Natural killer cell (primary cell): ENCODE results near the gene CNOT1. TPM values are rescaled to one million over a fixed set of nuclear protein-coding genes. Genes with fewer than 3 reads are reported as not detected.
A peak's percentile ranks its signal among the peaks of the same experiment; 100 is the strongest.

Experiments used
- ATAC-seq, 3 donors: fragments of 150-1000 bp in 2 of 3; fragments of 200-7000 bp in 1 of 3; cut with Tn5 transposase; 1 replicate in 1 of 3; 2 replicates in 2 of 3; pipeline ENCODE4 v1.10.0; 2021; ENCODE audit warnings: mild to moderate bottlenecking in 2 of 3, moderate library complexity in 2 of 3
- DNase-seq, 2 donors: peaks; one replicate each; pipeline versions ENCODE4 v3.0.0 to v3.0.0-alpha.2; 2013 to 2021; ENCODE audit warnings: mixed read lengths in 1 of 2
- H3K27ac ChIP-seq: one replicate; pipeline ENCODE4 v1.5.1; 2013; ENCODE audit warnings: mild to moderate bottlenecking, low read length
- H3K27me3 ChIP-seq: one replicate; pipeline ENCODE4 v1.6.1; 2013; ENCODE audit warnings: low read length; ENCODE audit not compliant: control insufficient read depth, insufficient read depth
- H3K36me3 ChIP-seq: one replicate; pipeline ENCODE4 v1.6.1; 2013; ENCODE audit warnings: low read length; ENCODE audit not compliant: control insufficient read depth, insufficient read depth
- H3K4me1 ChIP-seq: one replicate; pipeline ENCODE4 v1.6.1; 2013; ENCODE audit warnings: low read length; ENCODE audit not compliant: control insufficient read depth, insufficient read depth
- H3K4me3 ChIP-seq: one replicate; pipeline ENCODE4 v1.5.1; 2013; ENCODE audit warnings: low read length
- H3K9me3 ChIP-seq: one replicate; pipeline ENCODE4 v1.6.1; 2013; ENCODE audit warnings: low read length; ENCODE audit not compliant: control insufficient read depth, insufficient read depth
- H3K27ac Mint-ChIP-seq, 2 donors: one replicate each; pipeline ENCODE4 v1.8.0; 2022; ENCODE audit warnings: mild to moderate bottlenecking in 2 of 2, mixed read lengths in 2 of 2, moderate library complexity in 1 of 2
- H3K27me3 Mint-ChIP-seq, 2 donors: one replicate each; pipeline ENCODE4 v1.8.0; 2022; ENCODE audit warnings: low read depth in 2 of 2, mixed read lengths in 2 of 2
- H3K36me3 Mint-ChIP-seq: one replicate; pipeline ENCODE4 v1.8.0; 2022; ENCODE audit warnings: mixed read lengths
- H3K4me1 Mint-ChIP-seq, 2 donors: one replicate each; pipeline ENCODE4 v1.8.0; 2022; ENCODE audit warnings: mixed read lengths in 2 of 2
- H3K4me3 Mint-ChIP-seq: one replicate; pipeline ENCODE4 v1.8.0; 2022; ENCODE audit warnings: mild to moderate bottlenecking, moderate library complexity, mixed read lengths
- H3K9me3 Mint-ChIP-seq, 2 donors: one replicate each; pipeline ENCODE4 v1.8.0; 2022; ENCODE audit warnings: mixed read lengths in 2 of 2
- CTCF ChIP-seq: fragments of 200-600 bp; IDR thresholded peaks from one replicate; pipeline ENCODE4 v1.8.0; 2022; ENCODE audit warnings: antibody characterized with exemption
- WGBS: methylation state at CpG from one replicate; pipeline ENCODE4 v1.1.7; 2013; ENCODE audit warnings: missing lambda C conversion rate; ENCODE audit not compliant: insufficient coverage; 5-methylcytosine and 5-hydroxymethylcytosine counted together
- intact Hi-C: fragments of 100-400 bp; cut with micrococcal nuclease; formaldehyde crosslinking; loops from one replicate; pipeline ENCODE4 v1.14.2; 2022
- total RNA-seq, 4 donors: library from RNA; stranded (reverse); fragments of 120-200 nt in 1 of 4; gene quantifications; one replicate each; pipeline versions ENCODE4 v1.2.3 to v1.2.4, GENCODE V29; 2013 to 2022

CNOT1 gene
- total RNA-seq, 3 donors from 2014 or later (not counting 1 experiment from before 2014, with no cell fraction given), result 242 to 275 (median 249) TPM

GRCh38 chr16:58472827-58473226 is 156.8 kb downstream of the CNOT1 start:
- 87% methylated on average over 3 of the region's 3 CpGs for WGBS
- ATAC-seq (no peak), DNase-seq (no peak)
- Histone ChIP-seq H3K9me3 (no peaks in the 10 kb centered on the region), H3K4me1 (peaks cover 30% of the 10 kb centered on the region), H3K27ac (no peak overlapping the region), H3K36me3 (no peaks in the 10 kb centered on the region), H3K4me3 (no peak overlapping the region), H3K27me3 (no peaks in the 10 kb centered on the region)
- peak overlapping the region; percentile 1 for H3K4me3 Mint-ChIP-seq
- no peaks in the 10 kb centered on the region for H3K36me3 Mint-ChIP-seq
- TF ChIP-seq CTCF, result no peak
- H3K9me3 Mint-ChIP-seq, result no peaks in the 10 kb centered on the region
- peaks cover 44% of the 10 kb centered on the region in 2 donors for H3K4me1 Mint-ChIP-seq
- peaks cover 11 to 36% of the 10 kb centered on the region in 2 donors for H3K27me3 Mint-ChIP-seq
- H3K27ac Mint-ChIP-seq, result peak overlapping the region in 1 of 2 donors; percentile 47
- intact Hi-C loops, result no loop called here

GRCh38 chr16:58472266-58472665 is 157.4 kb downstream of the CNOT1 start:
- no peaks in the 10 kb centered on the region for H3K36me3 ChIP-seq
- Mint-ChIP-seq H3K9me3 (no peaks in the 10 kb centered on the region), H3K4me1 (peaks cover 44% of the 10 kb centered on the region in 2 donors), H3K36me3 (no peaks in the 10 kb centered on the region), H3K27me3 (peaks cover 15 to 42% of the 10 kb centered on the region in 2 donors), H3K27ac (no peak overlapping the region), H3K4me3 (no peak overlapping the region)
- DNase-seq, result no peak
- WGBS, result 90% methylated on average over 9 of the region's 9 CpGs
- H3K27me3 ChIP-seq, result no peaks in the 10 kb centered on the region
- H3K27ac ChIP-seq, result no peak overlapping the region
- ATAC-seq, result no peak
- H3K4me3 ChIP-seq, result no peak overlapping the region
- intact Hi-C loops, result no loop called here
- no peaks in the 10 kb centered on the region for H3K9me3 ChIP-seq
- H3K4me1 ChIP-seq, result peaks cover 30% of the 10 kb centered on the region
- no peak for TF ChIP-seq CTCF

- H3K4me3 Mint-ChIP-seq, result peak overlapping the region; percentile 61
- intact Hi-C loops, result no loop called here
- H3K36me3 Mint-ChIP-seq, result no peaks in the 10 kb centered on the region
- peak overlapping the region in 1 of 2 donors; percentile 72 for H3K27ac Mint-ChIP-seq
- no peaks in the 10 kb centered on the region for H3K9me3 Mint-ChIP-seq
- H3K27me3 Mint-ChIP-seq, result peaks cover 21 to 50% of the 10 kb centered on the region in 2 donors
- H3K9me3 ChIP-seq, result no peaks in the 10 kb centered on the region
- 31% methylated on average over 10 of the region's 10 CpGs for WGBS
- H3K4me1 ChIP-seq, result peaks cover 30% of the 10 kb centered on the region
- H3K4me3 ChIP-seq, result no peak overlapping the region
- DNase-seq (no peak), ATAC-seq (peak; percentile 59 to 92 (median 63))
- peak overlapping the region; percentile 27 for H3K27ac ChIP-seq
- no peak for TF ChIP-seq CTCF
- H3K4me1 Mint-ChIP-seq, result peaks cover 44% of the 10 kb centered on the region in 2 donors
- H3K36me3 ChIP-seq, result no peaks in the 10 kb centered on the region
- H3K27me3 ChIP-seq, result peaks cover 2% of the 10 kb centered on the region
Measured at GRCh38 chr16:58471209-58471975, 158.2 kb downstream of the CNOT1 start.

Other genes starting within 250 kb of the CNOT1 start
- gene GINS3, start 237.4 kb downstream of the CNOT1 start, total RNA-seq, result 1 to 10 TPM; 1.4 to 3.5 (median 2.2) TPM
- gene NDRG4, start 129.7 kb downstream of the CNOT1 start, total RNA-seq, result not detected
- 10 to 100 TPM; 20.3 to 34.5 (median 21.3) TPM for gene SETD6, start 114.3 kb downstream of the CNOT1 start, total RNA-seq
- 10 to 100 TPM in 2 of 3 donors, 1 to 10 TPM in 1; 9.2 to 16.9 (median 14.1) TPM for gene SLC38A7, start 54.9 kb upstream of the CNOT1 start, total RNA-seq
- gene GOT2, start 104.5 kb upstream of the CNOT1 start, total RNA-seq, result 10 to 100 TPM; 21.1 to 32.5 (median 32.0) TPM